Central memory CD8-positive, alpha-beta T cell (primary cell): ENCODE measurements around the gene NTRK3.

Experiments used
- ATAC-seq: fragments of 150-1000 bp; cut with Tn5 transposase; replicated peaks from 2 replicates; pipeline ENCODE4 v1.10.0; 2022; ENCODE audit warnings: mild to moderate bottlenecking, moderate FRiP score, moderate number of reproducible peaks; ENCODE audit not compliant: poor library complexity, severe bottlenecking; ENCODE audit errors: extremely low read depth
- DNase-seq, 2 donors: peaks; one replicate each; pipeline ENCODE4 v3.0.0; 2021; ENCODE audit warnings: low spot score in 2 of 2
- H3K27ac Mint-ChIP-seq: one replicate; pipeline ENCODE4 v1.8.0; 2022; ENCODE audit warnings: low read depth, mild to moderate bottlenecking, moderate library complexity, mixed read lengths
- H3K27me3 Mint-ChIP-seq: one replicate; pipeline ENCODE4 v1.8.0; 2022; ENCODE audit warnings: mixed read lengths
- H3K36me3 Mint-ChIP-seq: one replicate; pipeline ENCODE4 v1.8.0; 2022; ENCODE audit warnings: mild to moderate bottlenecking, moderate library complexity, mixed read lengths; ENCODE audit not compliant: insufficient read depth
- H3K4me1 Mint-ChIP-seq: one replicate; pipeline ENCODE4 v1.8.0; 2022; ENCODE audit warnings: mixed read lengths
- H3K4me3 Mint-ChIP-seq: one replicate; pipeline ENCODE4 v1.8.0; 2022; ENCODE audit warnings: mild to moderate bottlenecking, moderate library complexity, mixed read lengths
- H3K9me3 Mint-ChIP-seq: one replicate; pipeline ENCODE4 v1.8.0; 2022; ENCODE audit warnings: mixed read lengths

Gene NTRK3

DNA sequence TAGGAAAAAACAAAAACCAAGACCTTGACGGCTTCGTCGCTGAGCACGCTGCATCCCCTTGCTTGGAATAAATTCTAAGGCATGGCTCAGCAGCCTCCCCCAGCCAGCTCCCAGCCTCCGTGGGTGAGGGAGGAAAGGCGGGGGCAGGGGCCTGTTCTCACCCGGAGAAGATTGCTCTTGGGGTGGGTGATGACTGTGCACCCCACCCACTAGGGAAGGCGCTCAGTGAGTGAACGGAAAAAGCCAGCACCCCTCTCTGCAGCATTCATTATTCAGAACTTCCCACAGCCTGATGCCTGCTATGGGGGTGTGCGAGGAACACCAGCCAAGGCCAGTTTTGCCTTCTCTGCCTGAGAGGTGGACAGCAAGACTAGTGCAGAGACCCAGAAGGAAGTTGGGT is 19.3 kb upstream of the NTRK3 start:
- Mint-ChIP-seq H3K4me3 (no peak overlapping the region), H3K27me3 (peaks cover 57% of the 10 kb centered on the region), H3K4me1 (no peaks in the 10 kb centered on the region), H3K36me3 (no peaks in the 10 kb centered on the region), H3K27ac (no peak overlapping the region), H3K9me3 (no peaks in the 10 kb centered on the region)
- no peak for DNase-seq
- ATAC-seq = no peak

DNA sequence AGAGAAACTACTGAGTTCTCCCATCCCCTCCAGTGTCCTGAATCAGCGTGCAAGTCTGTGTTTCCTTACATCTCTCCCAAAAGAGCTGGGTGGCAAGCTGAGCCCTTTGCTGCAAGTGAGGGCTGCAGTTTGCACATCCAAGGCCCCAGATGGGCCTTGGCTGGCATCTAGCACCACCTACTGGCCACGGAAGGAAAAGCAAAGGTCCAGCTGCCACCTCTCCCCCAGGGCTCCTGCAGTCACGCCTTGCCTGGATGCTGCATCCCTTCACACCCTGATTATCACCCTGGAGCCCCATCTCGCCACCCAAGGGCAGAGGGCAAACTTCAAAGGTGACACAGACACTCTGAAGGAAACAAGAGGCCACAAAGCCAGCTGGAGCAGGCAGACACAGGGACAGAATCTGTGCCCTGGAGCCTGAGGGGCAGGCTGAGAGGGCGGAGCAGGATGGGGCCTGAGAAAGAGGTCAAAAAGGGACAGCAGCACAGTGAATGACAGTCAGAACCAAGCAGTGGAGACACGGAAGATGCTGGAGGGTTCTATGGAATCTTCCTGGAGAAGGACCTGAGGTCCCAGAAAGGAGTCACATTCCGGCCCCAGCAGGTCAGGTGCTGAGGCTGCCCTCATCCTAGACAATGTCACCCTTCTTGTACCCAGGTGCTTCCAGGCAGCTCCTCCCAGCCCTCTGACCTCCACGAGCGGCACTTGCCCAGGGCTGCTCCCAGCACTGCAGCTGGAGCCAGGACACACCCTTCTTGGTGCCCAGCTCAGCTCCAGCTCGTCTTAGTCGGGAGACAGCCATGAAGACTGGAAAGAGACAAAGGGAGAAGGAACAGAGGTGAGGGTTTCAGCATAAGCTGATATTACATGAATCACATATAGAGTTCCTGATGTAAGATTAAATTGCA is 18.3 kb upstream of the NTRK3 start:
- peaks cover 63% of the 10 kb centered on the region for H3K27me3 Mint-ChIP-seq
- DNase-seq = peak in 1 of 2 donors; percentile 35
- H3K27ac Mint-ChIP-seq = no peak overlapping the region
- H3K4me1 Mint-ChIP-seq = no peaks in the 10 kb centered on the region
- no peaks in the 10 kb centered on the region for H3K36me3 Mint-ChIP-seq
- no peaks in the 10 kb centered on the region for H3K9me3 Mint-ChIP-seq
- ATAC-seq = no peak
- H3K4me3 Mint-ChIP-seq = no peak overlapping the region

DNA sequence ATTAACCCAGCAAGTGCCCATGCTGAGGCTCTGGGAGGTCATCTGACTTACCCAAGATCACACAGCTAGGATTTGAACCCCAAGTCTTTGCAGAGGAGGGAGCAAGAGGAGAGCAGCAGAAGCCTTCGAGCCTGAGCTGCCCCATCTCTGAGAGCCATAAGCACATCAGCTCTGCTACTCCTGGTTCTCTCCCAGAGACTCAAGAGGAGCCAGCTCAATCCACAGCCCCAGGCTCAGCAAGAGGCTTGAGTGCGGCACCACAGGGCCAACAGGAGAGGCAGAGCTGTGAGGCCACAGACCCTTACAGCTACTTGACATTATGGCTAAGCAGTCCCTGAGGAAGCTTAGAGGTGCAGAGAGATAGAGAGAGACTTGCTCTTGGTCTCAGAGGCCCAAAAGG is 15.9 kb upstream of the NTRK3 start:
- Mint-ChIP-seq H3K9me3 (no peaks in the 10 kb centered on the region), H3K27ac (no peak overlapping the region), H3K27me3 (peaks cover 54% of the 10 kb centered on the region), H3K4me1 (no peaks in the 10 kb centered on the region), H3K36me3 (no peaks in the 10 kb centered on the region), H3K4me3 (no peak overlapping the region)
- ATAC-seq (no peak), DNase-seq (no peak)

DNA sequence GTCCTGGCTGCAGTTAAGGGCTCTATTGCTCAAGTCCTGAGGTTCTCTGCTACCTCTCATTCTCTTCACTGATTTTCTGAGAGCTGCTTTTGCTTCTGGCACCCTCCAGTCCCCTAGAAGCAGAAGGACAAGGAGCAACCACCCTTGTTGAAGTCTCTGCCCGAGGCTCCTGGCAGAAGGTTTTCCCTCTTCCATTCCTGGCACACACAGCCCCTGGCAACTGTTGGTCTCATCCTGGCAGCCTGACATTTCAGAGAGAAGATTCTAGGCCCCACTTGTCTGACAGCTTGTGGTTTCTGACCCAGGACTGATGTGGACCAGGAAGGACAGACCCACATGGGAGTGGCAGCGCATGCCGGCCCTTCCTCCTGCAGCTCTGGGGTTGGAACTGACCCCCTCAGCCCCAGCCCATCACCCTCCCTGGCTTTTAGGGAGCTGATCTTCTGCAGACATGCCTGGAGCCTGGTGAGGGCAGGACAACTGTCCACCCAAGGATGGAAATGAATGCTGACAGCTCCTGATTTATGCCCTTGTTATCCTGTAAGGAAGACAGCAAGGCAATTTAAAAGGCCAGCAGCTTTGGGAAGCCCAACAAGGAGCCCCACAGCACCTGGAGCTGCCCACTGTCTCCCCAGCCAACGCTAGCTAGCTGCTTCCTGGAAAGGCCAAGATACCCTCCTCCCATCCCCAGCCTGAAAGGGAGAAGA is 13.0 kb upstream of the NTRK3 start:
- H3K9me3 Mint-ChIP-seq = no peaks in the 10 kb centered on the region
- no peaks in the 10 kb centered on the region for H3K36me3 Mint-ChIP-seq
- H3K4me1 Mint-ChIP-seq = no peaks in the 10 kb centered on the region
- H3K27me3 Mint-ChIP-seq = peaks cover 62% of the 10 kb centered on the region
- no peak overlapping the region for H3K27ac Mint-ChIP-seq
- no peak for ATAC-seq
- no peak for DNase-seq
- no peak overlapping the region for H3K4me3 Mint-ChIP-seq

DNA sequence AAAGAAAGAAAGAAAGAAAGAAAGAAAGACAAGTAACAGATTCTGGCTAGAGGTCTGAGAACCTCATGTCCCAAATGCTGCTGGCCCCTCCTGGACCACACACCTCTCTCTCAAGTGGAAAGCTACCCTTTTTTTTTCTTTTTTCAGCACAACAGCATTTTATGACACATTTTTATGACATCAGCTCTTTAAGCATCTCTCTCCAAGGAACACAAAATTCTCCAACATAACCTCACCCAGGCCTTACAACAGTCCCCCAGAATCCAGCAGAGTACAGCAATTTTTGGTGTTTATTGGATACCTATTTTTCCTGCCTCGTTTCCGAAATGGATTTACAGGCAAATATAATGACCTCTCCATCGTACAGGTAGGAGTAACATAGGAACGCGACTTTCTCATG is 11.2 kb upstream of the NTRK3 start:
- no peak overlapping the region for H3K27ac Mint-ChIP-seq
- ATAC-seq (no peak), DNase-seq (no peak)
- peaks cover 78% of the 10 kb centered on the region for H3K27me3 Mint-ChIP-seq
- H3K9me3 Mint-ChIP-seq = no peaks in the 10 kb centered on the region
- H3K36me3 Mint-ChIP-seq = no peaks in the 10 kb centered on the region
- H3K4me1 Mint-ChIP-seq = no peaks in the 10 kb centered on the region
- H3K4me3 Mint-ChIP-seq = no peak overlapping the region

DNA sequence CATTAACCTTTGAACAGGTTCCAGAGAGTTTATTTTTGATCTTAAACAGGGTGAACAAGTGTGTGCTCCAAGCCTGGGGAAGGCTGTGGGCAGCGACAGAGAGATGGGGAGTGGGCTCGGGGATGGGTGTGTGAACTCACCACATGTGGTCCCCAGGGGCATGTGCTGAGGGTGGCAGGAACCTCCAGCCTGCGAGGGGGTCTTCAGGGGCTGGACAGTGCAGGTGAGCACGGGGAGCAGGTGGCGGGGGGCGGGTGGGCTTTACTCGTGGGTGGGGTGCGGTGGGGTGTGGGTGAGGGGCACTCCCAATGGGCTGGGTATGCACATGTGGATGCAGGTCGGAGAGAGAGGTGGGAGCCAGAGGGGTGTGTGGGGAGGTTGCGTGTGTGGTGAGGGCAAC is 9.6 kb upstream of the NTRK3 start:
- no peaks in the 10 kb centered on the region for H3K36me3 Mint-ChIP-seq
- no peaks in the 10 kb centered on the region for H3K9me3 Mint-ChIP-seq
- ATAC-seq (no peak), DNase-seq (no peak)
- H3K27ac Mint-ChIP-seq = no peak overlapping the region
- H3K4me1 Mint-ChIP-seq = no peaks in the 10 kb centered on the region
- peaks cover 85% of the 10 kb centered on the region for H3K27me3 Mint-ChIP-seq
- no peak overlapping the region for H3K4me3 Mint-ChIP-seq

DNA sequence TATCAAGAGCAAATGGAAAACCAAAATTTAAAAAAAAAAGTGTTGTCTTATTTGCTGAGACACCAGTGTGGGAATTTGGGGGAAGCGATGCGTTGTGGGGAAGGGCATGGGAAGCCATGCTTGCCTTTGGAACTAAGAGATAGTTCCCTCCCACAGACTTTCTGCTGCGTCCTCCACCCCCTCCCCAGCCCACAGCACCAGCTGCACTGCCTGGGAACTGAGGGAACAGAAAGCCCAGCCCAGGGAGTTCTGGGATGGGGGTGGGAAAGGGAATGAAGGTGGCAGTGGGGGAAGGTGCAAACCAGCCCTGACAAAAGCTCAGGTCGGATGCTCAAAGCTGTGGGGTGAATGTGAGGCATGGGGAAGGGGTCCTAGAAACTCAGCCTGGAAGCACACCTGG is 8.1 kb upstream of the NTRK3 start:
- no peaks in the 10 kb centered on the region for H3K9me3 Mint-ChIP-seq
- no peaks in the 10 kb centered on the region for H3K36me3 Mint-ChIP-seq
- no peak overlapping the region for H3K27ac Mint-ChIP-seq
- H3K4me1 Mint-ChIP-seq = no peaks in the 10 kb centered on the region
- no peak overlapping the region for H3K4me3 Mint-ChIP-seq
- H3K27me3 Mint-ChIP-seq = peaks cover 85% of the 10 kb centered on the region
- DNase-seq (no peak), ATAC-seq (no peak)

DNA sequence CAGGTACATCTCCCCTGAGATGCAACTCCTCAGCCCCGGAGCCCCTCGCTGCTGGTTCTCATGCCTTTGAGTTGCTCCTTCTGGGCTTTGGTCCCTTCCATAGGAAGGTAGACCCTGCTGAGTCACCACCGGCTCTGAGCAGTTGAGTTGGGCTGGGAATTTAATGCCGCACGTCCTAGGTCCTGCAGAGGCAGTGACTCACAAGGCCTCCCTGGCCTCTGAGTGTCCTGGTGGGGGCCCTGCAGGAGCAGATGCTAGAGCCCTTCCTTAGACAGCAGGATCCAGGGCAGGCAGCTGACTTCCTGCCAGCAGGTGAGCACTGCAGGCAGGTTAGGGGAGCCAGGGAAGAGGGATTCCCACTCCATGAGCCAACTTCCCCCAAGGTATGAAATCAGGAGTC is 5.5 kb upstream of the NTRK3 start:
- no peak for ATAC-seq
- peaks cover 100% of the 10 kb centered on the region for H3K27me3 Mint-ChIP-seq

DNA sequence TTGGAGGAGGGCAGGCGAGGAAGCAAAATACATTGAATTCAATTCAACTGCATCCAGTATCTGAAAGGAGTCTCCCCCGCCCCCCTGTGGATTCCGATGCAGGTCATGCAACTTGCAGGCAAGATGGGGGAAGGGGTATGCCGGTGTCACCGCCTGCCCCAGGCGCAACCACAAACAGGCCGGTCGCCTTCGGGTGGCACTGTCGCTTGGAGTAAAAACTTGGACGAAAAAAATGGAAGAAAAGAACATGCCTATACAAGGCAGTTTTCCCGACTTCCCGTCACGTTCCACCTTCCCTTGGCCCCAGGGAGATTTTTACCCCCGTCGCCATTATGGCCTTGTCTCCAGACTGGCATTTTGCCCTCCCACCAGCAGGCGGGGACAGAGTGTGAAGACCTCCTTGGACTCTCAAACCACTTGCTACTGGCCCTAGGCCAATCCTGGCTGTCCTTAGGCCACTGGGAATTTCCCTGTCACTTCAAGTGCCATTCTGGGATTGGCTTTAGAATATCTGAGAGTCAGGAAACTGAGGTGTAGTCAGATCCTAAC is 1.6 kb upstream of the NTRK3 start:
- peaks cover 97% of the 10 kb centered on the region for H3K27me3 Mint-ChIP-seq
- no peak for ATAC-seq
- H3K27ac Mint-ChIP-seq = no peak overlapping the region
- no peaks in the 10 kb centered on the region for H3K9me3 Mint-ChIP-seq
- no peak for DNase-seq
- H3K36me3 Mint-ChIP-seq = peaks cover 2% of the 10 kb centered on the region
- peaks cover 21% of the 10 kb centered on the region for H3K4me1 Mint-ChIP-seq
- no peak overlapping the region for H3K4me3 Mint-ChIP-seq

More for the DNA sequence above, 5.5 kb upstream of the NTRK3 start:
- no peak for DNase-seq
- Mint-ChIP-seq H3K36me3 (peaks cover 2% of the 10 kb centered on the region), H3K4me1 (peaks cover 6% of the 10 kb centered on the region), H3K27ac (no peak overlapping the region), H3K4me3 (no peak overlapping the region), H3K9me3 (no peaks in the 10 kb centered on the region)

DNA sequence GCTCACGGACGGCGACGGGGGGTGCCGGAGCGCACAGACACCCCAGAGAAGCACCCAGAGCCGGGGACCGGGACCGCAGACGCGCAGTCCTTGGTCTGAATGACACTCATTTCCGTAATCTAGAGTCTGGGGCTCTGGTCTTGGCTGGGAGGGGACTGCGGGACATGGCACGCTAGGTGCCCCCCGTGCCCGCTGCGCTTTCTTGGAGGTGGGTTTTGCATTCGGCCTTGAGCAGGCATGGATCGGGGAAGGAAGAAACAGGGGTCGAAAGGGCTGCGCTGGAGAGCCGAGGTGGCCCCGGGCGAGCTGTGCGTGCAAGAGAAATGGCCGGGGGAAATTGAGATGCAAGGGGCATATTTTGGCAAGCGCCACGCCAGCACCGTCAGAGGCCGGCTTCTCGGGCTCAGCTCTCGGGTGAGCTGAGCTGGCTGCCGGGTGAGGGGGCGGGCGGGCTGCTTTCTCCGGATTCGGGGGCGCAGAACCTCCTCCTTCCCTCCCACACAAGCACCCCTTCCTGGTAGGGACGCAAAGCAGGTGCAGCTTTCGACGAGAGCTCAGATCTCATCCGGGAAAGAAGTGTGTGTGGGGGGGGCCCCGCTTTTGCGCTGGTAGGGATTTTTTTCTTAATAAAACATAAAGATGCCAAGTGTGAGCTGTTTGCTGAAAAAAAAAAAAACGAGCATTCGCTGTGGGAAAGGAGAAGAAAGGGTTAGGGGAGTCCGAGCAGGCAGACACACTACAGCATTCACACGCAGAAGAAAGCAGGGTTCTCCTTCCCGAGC is 963 bp upstream of the NTRK3 start:
- no peak for ATAC-seq

DNA sequence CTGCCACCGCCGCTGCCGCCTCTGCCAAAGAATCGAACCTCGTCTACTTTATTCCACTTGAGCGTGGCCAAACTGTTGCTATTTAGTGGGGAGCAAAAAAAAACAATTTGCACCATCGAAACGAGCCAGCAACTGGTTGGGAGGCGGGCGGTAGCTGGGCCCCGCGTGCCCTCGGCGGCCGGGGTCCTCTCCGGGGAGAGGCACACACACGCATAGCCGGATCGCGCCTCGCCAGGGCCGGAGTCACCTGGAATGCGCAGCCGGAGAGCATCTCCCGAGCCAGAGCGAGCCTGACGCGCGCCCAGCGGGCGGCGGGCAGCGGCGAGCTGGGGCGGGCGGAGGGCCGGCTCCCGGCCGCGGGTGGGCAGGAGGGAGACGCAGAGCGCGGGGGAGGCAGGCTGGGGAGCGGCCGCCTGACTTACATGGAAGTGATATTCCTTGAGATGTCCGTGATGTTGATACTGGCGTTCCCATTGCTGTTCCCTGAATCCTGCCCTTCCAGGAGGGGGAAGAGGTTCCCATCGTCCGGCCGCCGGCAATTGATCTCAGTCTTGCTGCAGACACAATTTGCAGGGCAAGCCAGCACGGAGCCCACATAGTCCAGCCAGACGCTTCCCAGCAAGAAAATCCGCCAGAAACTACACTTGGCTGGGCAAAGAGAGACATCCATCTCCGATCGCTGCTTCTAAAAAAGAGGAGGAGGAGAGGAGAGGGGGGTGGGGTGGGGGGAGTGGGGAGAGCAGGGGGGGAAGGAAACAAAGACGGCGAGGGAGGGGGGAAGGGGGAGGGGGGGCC is 858 bp downstream of the NTRK3 start:
- Mint-ChIP-seq H3K4me1 (peaks cover 21% of the 10 kb centered on the region), H3K36me3 (peaks cover 2% of the 10 kb centered on the region), H3K4me3 (peak overlapping the region; percentile 67), H3K27me3 (peaks cover 77% of the 10 kb centered on the region), H3K27ac (no peak overlapping the region), H3K9me3 (no peaks in the 10 kb centered on the region)
- no peak for ATAC-seq
- DNase-seq = no peak

More for the DNA sequence above, 963 bp upstream of the NTRK3 start:
- peaks cover 2% of the 10 kb centered on the region for H3K36me3 Mint-ChIP-seq
- H3K4me3 Mint-ChIP-seq = peak overlapping the region; percentile 52
- no peaks in the 10 kb centered on the region for H3K9me3 Mint-ChIP-seq
- H3K27me3 Mint-ChIP-seq = peaks cover 95% of the 10 kb centered on the region
- DNase-seq = no peak
- H3K4me1 Mint-ChIP-seq = peaks cover 21% of the 10 kb centered on the region
- no peak overlapping the region for H3K27ac Mint-ChIP-seq

DNA sequence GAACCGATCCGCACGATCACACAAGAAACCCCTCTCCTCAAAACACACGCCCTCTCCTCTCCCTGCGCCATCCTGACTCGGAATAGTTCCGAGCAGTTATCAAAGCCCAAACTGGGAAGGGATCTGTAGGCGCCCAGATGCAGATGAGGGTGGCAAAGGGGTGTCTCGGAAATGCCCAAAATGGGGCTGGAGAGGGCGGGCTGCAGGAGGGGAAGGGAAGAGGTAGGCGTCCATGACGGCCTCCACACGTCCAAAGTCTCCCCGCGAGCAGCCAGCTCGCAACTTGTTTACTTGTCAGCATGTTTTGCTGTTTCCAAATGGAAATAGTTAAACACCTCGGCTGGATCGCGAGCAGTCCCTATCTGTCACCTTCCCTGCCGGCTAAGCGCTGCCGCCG is 1.5 kb downstream of the NTRK3 start:
- DNase-seq = no peak
- peaks cover 71% of the 10 kb centered on the region for H3K27me3 Mint-ChIP-seq

More for the DNA sequence above, 1.5 kb downstream of the NTRK3 start:
- Mint-ChIP-seq H3K36me3 (peaks cover 2% of the 10 kb centered on the region), H3K4me3 (peak overlapping the region; percentile 11), H3K9me3 (no peaks in the 10 kb centered on the region), H3K27ac (no peak overlapping the region), H3K4me1 (peaks cover 21% of the 10 kb centered on the region)
- ATAC-seq = no peak
